NCI-H2171 treated with DMSO at 0.1 percent for 48 hours (cell line): Measurements from ENCODE around the gene SIGLEC7.

Experiments used
- DNase-seq: peaks from one replicate; lab custom pipeline; 2025; lab: John Stamatoyannopoulos, UW

Gene SIGLEC7

DNA sequence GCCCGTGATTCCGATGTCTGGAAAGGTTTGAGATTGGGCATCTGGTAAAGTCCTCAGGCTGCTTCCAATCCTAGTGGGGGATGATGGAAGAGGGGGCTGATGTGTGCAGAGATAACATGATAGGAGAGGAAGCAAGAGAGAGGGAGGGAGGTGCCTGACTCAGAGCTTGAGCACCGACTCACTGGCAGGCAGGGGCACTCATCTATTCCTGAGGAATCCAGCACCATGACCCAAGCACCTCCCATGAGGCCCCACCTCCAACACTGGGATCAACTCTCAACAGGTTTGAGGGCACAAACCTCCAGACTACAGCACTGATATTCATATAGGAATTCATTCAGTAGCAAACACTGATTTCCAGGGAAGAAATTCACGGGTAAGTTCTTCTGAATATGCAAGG lies 23.0 kb upstream of the SIGLEC7 start:
- DNase-seq: no peak

DNA sequence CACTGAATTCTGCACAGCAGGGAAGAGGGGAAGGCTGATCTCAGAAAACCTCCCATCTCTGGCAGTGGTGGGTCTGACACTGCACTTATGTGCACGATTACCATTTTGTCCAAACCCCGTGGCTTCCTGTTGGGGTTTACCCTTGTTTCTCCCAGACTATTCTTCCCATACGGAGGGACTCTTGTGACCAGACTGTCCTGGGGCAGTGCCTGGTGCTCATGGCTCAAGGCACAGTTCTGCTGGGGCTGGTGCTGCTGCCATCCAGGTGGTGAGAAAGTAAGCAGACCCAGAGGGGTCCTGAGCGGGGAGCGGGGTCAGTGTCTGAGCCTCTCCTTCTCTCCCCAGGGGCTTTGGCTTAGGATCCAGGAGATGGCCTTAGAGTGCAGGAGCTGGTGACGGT lies 22.5 kb upstream of the SIGLEC7 start:
- no peak for DNase-seq

DNA sequence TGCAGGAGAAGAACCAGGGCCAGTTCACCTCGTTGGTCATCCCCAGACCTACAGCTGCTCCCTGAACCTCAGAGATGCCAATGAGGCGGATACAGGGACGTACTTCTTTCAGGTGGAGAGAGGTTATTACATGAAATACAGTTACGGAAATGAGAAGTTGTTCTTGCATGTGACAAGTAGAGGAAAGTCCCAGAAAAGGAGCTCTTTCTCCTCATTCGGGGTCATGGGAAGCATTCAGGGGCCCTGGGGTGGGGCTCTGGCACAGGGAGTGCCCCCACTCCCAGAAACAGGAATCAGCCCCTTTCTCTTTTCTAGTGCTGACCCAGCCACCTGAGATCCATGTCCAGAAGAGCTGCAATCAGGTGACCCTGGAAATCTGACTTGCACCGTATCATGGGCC lies 21.9 kb upstream of the SIGLEC7 start:
- DNase-seq: no peak

DNA sequence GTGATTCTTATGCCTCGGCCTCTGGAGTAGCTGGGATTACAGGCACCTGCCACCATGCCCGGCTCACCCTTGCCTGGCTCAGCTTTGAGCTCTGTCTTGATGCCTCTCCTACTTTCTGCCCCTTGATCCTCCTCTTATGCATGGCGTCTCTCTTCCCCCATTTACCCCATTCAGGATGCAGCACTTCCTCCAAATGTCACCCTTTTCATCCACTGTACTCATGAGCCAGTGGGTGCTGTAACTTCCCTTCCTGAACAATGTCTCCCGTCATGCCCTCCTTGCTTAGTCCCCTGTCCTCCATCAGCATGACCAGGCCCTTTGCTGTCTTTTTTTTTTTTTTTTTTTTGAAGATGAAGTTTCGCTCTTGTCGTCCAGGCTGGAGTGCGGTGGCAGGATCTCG lies 20.8 kb upstream of the SIGLEC7 start:
- DNase-seq: no peak

DNA sequence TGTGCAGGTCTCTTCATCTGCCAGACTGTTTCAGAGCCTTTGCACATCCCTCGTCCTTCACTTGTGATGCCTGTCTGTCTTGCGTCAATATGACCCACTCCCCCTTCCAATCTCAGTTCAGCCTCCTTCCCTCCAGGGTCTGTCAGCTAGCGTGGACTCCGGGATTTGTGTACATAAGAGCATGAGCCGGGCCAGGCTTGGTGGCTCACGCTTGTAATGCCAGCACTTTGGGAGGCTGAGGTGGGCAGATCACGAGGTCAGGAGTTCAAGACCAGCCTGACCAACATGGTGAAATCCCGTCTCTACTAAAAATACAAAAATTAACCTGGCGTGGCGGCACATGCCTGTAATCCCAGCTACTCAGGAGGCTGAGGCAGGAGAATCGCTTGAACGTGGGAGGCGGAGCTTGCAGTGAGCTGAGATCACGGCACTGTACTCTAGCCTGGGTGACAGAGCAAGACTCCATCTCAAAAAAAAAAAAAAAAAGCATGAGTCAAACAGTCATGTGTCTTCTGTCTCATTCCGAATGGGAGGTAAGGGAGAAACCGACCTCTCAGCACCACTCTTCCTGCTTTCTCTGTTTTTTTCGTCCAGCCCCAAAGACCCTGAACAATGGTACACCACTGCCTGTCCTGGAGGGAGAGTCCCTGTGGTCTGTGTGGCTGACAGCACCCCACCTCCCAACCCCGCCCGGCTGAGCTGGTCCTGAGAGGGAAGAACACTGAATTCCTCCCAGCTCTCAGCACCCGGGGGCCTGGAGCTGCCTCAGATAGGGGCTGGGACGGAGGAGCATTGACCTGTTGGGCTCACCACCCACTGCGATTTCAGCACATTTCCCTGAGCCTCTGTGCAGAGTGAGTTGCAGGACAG lies 19.8 kb upstream of the SIGLEC7 start:
- DNase-seq: no peak

DNA sequence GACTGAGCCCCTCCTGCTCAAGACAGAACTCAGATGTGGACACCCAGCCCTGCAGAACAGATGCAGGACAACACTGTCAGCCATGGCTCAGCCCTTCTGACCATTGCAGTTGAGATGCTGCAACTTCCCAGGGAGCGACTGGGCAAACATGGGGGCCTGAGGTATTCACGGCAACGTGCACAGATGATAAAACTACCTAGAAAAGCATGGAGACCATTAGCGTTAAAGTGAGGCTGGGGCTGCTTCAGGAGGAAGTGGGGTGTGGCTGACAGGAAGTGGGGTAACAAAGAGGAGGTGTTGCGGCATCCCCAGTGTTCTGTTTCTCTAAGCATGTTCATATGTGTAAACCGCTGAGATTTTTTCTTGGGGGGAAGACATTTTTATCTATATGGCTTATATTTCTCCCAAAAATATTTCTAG lies 18.7 kb upstream of the SIGLEC7 start:
- DNase-seq: no peak

DNA sequence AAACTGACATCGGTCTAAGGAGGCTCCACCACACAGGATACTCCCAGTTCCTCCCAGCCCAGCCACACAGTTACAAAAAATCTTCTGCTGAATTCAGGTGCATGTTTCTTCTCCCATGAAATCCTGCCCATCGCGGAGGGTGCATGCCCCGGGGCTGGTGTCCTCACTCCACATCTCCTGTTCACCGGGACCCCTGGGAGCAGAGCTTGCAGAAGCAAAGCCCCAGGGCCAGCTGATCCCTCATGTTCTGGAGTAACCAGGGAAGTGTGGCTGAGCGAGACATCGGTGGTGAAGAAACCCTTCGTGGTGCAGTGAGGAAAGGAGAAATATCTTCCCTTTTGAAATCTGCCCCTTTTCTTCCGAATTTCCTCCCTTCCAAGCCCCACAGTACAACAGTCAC lies 18.3 kb upstream of the SIGLEC7 start:
- no peak for DNase-seq

DNA sequence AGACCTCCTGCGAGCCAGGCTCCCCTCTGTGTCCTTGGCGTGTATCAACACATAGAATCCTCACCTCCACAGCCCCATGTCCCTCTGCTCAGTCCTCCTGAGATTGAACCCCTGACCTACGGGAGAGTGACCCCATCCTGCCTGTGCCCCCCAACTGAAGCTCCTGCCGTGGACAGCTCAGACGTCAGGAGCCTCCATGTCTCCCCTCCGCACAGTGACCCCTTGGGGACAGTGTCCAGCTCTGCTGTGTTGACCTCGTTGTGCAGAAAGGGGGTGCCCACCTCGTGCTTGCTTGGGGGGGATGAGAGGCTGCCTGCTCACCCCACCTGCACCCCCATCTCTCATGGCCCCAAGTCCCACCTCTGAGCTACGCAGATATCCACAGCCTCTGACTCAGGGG lies 17.9 kb upstream of the SIGLEC7 start:
- no peak for DNase-seq

DNA sequence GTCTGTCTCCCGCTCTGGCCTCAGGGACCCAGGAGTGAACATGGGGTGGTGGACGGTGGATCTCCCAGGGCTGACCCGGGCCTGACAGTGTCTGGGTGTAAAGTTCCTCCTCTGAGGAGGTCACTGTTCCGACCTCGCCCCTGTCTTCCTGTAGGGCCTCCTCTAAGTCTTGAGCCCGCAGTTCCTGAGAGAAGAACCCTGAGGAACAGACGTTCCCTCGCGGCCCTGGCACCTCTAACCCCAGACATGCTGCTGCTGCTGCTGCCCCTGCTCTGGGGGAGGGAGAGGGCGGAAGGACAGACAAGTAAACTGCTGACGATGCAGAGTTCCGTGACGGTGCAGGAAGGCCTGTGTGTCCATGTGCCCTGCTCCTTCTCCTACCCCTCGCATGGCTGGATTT lies 17.4 kb upstream of the SIGLEC7 start, which contains the start of gene SIGLEC9:
SIGLEC9 (plus strand) TSS at position 178 of the 400 bp plus-strand sequence; CDS start at position 247, 69 bp downstream.
- no peak for DNase-seq

DNA sequence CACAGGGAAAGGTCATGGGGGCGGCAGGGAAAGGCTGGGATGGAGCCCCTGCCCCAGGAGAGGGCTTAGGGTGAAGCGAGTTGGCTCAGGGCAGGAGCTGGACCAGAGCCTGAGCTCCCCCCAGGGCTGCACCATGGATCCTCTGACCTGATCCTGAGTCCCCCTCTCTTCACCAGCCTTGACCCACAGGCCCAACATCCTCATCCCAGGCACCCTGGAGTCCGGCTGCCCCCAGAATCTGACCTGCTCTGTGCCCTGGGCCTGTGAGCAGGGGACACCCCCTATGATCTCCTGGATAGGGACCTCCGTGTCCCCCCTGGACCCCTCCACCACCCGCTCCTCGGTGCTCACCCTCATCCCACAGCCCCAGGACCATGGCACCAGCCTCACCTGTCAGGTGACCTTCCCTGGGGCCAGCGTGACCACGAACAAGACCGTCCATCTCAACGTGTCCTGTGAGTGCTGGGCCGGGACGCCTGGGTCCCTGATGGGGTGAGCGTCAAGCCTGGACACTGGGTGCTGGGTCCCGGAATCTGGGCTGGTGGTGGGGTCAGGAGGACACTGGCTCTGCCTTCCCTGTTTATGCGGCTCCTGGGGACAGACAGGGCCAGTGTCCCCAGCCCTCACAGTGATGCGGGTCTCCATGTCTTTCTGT lies 16.6 kb upstream of the SIGLEC7 start:
- no peak for DNase-seq

DNA sequence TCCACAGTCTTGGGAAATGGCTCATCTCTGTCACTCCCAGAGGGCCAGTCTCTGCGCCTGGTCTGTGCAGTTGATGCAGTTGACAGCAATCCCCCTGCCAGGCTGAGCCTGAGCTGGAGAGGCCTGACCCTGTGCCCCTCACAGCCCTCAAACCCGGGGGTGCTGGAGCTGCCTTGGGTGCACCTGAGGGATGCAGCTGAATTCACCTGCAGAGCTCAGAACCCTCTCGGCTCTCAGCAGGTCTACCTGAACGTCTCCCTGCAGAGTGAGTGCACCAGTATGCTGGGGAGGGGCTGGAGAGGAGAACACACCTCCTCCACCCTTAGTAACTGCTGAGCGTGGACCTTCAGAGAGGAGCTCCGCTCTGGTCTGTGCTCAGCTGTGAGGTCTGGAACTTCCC lies 15.1 kb upstream of the SIGLEC7 start:
- DNase-seq: no peak

DNA sequence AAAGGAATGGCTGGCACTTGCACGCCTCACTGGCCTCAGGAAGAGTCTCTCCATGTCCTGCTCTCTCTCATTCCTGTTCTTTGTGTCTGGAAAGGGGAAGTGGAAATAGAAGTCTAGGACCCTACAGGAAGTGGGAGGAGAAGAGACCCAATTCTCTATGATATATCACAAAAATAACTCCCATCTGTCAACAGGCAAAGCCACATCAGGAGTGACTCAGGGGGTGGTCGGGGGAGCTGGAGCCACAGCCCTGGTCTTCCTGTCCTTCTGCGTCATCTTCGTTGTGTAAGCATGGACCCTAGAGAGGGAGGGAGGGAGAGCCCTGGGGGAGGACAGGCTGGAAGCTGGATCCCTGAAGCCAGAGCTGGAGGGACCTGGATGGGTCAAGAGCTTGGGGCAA lies 14.3 kb upstream of the SIGLEC7 start:
- DNase-seq: no peak

DNA sequence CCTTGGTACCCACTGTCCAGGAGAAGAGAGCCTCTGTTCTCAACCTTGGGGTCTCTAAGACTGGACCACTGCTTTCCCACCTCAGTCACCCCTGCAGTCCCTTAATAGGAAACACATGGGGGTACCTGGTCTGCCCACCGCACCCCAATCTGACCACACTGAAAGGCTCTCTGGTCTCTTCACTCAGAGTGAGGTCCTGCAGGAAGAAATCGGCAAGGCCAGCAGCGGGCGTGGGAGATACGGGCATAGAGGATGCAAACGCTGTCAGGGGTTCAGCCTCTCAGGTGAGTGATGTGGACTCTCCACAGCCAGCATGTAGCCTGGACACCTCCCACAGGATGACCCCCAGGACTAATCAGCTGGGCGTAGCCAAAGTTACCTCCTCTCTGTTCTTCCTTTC lies 13.9 kb upstream of the SIGLEC7 start:
- DNase-seq: no peak

DNA sequence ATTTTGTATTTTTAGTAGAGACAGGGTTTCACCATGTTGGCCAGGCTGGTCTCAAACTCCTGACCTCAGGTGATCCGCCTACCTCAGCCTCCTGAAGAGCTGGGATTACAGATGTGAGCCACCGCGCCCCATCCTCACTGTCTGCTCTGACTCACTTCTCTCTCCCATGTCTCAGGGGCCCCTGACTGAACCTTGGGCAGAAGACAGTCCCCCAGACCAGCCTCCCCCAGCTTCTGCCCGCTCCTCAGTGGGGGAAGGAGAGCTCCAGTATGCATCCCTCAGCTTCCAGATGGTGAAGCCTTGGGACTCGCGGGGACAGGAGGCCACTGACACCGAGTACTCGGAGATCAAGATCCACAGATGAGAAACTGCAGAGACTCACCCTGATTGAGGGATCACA lies 12.4 kb upstream of the SIGLEC7 start:
- no peak for DNase-seq

DNA sequence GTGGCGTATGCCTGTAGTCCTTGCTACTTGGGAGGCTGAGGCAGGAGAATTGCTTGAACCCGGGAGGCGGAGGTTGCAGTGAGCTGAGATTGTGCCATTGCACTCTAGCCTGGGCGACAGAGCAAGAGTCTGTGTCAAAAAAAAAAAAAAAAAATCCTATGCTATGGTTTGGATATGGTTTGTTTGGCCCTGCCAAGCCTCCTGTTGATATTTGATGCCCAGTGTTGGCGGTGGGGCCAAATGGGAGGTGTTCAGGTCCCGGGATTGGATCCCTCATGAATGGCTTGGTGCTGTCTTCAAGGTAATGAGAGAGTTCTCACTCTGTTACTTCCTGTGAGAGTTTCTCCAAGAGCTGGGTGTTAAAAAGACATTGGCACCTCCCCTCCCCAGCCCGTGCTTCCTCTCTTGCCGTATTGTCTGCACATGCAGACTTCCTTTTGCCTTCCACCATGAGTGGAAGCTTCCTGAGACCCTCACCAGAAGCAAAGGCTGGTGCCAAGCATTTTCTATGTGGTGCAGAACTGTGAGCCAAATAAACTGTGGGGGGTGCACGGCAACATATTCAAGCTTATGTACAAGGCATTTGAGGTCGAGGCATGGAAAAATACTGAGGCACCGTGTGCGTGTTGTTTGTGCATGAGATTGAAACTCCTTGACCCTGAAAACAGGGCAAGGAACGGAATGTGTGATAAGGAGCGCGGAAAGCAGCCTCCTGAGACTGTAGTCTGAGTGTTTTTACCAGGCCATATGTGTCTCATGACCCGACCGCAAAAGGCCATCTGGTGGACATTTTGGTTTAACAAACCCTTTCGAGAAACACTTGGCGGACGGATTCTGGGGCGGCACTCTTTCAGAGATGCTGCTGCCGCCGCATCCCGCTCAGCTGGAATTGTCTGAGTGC lies 10.1 kb upstream of the SIGLEC7 start:
- peak; percentile 47 for DNase-seq

DNA sequence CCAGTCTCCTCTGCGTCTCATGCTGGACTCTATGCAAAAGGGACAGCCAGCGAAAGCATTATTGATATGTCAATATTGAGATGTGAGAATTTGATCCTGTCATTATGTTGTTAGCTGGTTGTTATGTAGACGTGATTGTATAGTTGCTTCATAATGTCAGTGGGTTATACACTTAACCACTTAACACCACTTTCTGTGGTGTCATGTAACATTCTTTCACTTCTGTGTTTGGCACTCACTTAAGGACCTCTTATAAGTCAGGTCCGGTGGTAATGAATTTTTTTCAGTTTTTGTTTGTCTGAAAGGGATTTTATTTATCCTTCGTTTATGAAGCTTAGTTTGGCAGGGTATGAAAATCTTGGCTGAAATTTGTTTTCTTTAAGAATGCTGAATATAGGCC lies 7.1 kb upstream of the SIGLEC7 start:
- DNase-seq: no peak

DNA sequence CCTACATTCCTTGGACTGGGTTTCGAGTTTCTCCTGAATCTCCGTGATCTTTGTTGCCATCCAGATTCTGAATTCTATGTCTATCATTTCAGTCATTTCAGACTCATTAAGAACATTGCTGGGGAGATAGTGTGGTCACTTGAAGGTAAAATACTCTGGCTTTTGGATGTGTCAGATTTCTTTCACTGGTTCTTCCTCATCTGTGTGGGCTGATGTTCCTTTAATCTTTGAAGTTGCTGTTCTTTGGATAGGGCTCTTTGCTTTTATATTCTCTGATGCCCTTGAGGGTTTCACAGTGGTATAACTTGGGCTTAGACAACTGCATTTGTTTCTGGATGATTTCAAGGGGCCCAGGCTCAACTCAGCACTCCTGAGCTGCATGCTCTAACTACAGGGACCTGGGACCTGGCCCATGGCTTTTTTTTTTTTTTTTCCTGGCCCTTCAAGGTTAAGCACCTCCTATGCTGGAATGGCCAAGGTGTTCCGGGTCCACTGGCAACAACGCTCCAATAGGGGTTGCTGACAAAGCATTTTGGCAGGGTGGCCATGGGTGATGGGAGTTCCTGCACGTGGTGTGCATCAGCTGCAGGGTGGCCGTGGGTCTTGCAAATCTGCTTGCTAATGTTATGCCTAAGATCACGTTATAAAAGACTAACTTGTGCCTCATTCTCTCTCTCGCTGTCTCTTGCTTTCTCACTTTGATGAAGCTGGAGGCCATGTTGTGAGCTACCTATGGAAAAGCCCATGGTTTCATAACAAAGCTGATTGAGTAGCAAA lies 5.9 kb upstream of the SIGLEC7 start:
- DNase-seq: no peak

DNA sequence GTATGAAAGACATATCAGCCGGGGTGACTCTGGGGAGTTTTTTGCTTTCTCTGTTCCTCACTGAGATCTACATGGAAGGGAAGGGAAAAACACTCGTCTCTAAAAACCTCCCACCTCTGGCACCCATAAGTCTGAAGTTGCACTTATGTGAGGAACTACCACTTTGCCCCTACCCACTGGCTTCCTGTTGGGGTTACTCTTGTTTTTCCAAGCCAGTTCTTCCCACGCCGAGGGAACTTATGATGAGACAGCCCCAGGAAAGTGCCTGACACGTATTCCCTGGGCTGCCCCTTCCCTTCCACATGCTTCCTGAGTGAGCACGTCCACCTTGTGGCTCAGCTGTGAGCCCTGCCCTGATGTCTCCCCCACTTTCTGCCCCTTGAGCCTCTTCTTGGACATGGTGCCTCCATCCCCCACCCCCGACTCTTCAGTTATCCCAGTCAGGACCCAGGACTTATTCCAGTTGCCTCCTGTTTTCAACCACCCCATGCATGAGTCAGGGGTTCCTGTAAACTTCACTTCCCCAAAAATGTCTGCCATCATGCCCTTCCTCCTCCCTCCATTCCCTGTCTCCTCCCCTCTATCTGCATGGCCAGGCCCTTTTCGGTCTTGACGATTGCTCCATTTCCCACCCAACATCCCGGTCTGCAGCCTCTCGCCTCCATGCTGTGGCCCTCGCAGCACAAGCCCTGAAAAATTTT lies 5.1 kb upstream of the SIGLEC7 start:
- DNase-seq: no peak

DNA sequence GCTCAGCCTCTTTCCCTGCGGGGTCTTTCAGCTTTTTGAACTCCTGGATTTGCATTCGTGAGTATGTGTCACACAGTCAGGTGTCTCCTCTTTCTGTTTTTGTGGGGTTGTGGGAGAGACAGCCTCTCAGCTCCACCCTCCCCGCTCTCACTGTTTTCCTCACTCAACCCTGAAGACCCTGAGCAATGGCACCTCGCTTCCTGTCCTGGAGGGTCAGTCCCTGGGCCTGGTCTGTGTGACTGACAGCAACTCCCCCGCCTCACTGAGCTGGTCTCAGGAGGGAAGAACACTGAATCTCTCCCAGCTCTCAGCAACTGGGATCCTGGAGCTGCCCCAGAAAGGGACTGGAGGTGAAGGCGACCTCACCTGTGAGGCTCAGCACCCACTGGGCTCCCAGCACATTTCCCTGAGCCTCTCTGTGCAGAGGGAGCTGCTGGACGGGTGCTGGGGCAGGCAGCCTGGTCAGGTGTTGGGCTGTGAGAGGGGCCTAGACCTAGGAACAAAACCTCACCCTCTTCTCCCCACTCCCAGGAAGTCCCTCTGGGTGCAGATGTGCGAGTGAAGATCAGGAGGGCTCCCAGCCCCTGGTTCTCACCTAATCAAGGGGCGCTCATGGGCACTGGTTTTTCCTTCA lies 4.2 kb upstream of the SIGLEC7 start:
- no peak for DNase-seq

DNA sequence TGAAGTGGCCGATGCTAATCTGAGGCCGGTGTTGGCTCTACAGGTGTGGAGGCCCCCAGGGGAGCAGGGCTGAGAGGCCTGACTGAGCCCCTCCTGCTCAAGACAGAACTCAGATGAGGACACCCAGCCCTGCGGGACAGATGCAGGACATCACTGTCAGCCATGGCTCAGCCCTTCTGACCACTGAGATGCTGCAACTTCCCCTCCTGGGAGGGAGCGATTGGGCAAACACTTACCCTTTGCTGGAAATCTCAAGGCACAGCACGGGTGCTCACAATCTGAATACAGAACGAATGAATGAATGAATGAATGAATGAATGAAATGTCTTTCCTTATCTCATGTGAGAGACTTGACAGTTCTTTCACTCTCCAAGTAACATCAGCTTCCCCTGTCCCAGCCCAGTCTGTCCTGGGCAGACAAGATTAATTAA lies 3.5 kb upstream of the SIGLEC7 start:
- no peak for DNase-seq
